ENCODE measurements around the gene TFF2.

Gene TFF2

GRCh38 chr21:42388740-42389448, 38.1 kb upstream of the TFF2 start:
- DNase-seq (ENCODE audit: low read depth), result no peak
- no peak overlapping the region for H3K4me3 ChIP-seq (ENCODE audit: low read depth, low read length)
- no peak for TF ChIP-seq CTCF (IDR thresholded peaks at IDR 0.05; ENCODE audit: control insufficient read depth, extremely low read depth, insufficient read depth)

DNA sequence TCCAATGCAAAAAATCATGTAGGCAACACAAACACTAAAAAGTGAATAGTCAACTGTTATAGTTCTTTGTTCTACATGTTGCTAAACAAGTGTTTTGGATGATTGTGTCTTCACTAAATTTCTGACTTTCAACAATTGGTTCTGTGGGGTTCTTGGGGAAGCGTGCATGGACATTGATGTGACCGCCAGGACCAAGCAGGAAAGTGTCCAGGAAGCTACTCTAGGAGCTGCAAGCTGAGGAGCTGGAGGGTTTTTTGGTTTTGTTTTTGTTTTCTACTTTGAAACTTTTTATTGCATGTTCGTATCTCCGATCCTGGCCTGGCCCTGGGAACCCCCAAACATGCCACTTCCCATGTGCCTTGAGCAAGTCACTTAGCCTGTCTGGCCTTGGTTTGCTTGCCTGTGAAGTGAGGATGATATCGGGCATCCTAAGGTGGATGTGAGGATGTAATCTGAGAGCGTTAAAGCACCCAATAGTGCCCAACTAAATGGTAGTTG, 37.1 kb upstream of the TFF2 start:
- no peak for TF ChIP-seq CTCF (IDR thresholded peaks at IDR 0.05; ENCODE audit: control insufficient read depth, extremely low read depth, insufficient read depth)
- no peak for DNase-seq (ENCODE audit: low read depth)
- no peak overlapping the region for H3K4me3 ChIP-seq (ENCODE audit: low read depth, low read length)

GRCh38 chr21:42387164-42387563, 36.4 kb upstream of the TFF2 start:
- no peak overlapping the region for H3K4me3 ChIP-seq (ENCODE audit: low read depth, low read length)
- TF ChIP-seq CTCF (IDR thresholded peaks at IDR 0.05; ENCODE audit: control insufficient read depth, extremely low read depth, insufficient read depth), result no peak
- DNase-seq (ENCODE audit: low read depth), result no peak

DNA sequence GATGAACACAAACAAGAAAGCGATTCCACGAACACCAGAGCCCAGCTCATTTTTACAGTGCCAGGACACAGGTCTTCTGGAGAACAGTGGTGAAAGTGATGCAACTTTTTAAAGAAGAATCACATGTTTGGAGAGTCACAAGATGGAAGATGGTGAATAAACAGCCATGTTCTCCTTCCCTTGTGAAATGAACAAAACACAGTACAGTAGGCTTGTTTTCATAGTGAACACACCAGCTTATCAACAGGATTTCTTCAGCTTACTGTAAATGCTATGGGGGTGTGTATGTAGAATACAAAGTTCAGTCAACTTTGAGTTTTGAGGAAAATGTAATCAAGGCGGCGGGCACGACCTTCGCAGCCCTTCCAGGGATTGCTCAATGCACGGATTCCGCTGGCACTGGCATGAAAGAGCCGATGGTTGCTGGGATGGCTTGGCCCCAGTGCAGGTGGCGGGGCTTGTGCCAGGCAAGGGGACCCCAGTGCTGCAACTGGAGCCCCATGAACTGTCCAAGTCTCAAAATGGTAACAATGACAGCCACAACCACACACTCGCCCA, 35.3 kb upstream of the TFF2 start:
- H3K4me3 ChIP-seq (ENCODE audit: low read depth, low read length), result no peak overlapping the region
- DNase-seq (ENCODE audit: low read depth), result no peak
- no peak for TF ChIP-seq CTCF (IDR thresholded peaks at IDR 0.05; ENCODE audit: control insufficient read depth, extremely low read depth, insufficient read depth)

DNA sequence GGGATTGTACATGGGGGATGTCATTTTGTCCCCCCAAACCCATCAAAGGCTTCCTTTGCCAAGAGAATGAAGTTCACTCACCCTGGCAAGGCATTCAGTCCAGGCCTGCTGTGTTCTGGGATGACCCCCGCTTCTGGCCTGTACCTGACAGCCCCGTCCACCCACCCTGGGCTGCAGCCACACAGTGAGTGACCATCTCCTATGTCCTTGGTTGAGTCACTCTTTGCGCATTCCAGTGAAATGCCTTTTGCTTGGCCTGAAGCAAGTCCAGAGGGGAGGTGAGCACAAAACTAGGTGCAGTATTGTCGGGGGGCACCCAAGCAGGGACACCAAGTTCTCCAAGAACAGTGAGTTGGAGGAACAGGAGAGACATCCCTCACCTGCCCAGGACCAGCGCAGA, 34.8 kb upstream of the TFF2 start:
- no peak for TF ChIP-seq CTCF (IDR thresholded peaks at IDR 0.05; ENCODE audit: control insufficient read depth, extremely low read depth, insufficient read depth)
- DNase-seq (ENCODE audit: low read depth), result no peak
- H3K4me3 ChIP-seq (ENCODE audit: low read depth, low read length), result no peak overlapping the region

GRCh38 chr21:42384989-42385388, 34.2 kb upstream of the TFF2 start:
- no peak for TF ChIP-seq CTCF (IDR thresholded peaks at IDR 0.05; ENCODE audit: control insufficient read depth, extremely low read depth, insufficient read depth)
- DNase-seq (ENCODE audit: low read depth), result no peak
- H3K4me3 ChIP-seq (ENCODE audit: low read depth, low read length), result no peak overlapping the region
